Measurements from ENCODE around the gene EXOC3.

EXOC3 gene

DNA sequence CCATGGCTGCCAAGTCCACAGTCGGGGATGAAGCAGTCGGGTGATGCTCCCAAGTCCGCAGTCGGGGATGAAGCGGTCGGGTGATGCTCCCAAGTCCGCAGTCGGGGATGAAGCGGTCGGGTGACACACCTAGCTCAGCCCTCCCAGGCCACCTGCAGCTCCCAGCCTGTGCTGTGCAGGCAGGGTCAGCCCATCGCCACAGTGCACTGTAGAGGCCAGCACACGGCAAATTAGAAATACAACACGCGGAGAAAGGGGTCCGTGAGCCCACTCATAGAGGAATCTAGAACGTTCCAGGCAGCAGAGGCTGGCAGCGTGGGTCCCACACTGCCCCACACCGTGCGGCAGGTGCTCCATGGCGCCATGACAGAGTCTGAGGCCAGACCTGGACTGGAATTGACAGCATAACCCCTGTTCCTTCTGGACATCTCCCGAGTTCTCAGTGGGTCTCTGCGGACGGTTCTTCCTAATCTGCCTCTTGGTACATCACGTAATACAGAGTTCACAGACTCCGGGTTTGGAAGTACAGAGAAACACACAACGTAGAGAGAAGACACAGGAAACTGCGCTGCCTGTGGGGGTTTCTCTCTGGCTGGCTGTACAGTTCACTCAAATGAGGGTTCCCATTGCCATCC is 7.7 kb upstream of the EXOC3 start:
- Histone ChIP-seq H3K27ac (no peak overlapping the region), H3K4me3 (ENCODE audit: low read depth, low read length) (no peak overlapping the region), H3K27me3 (replicated peaks) (no peaks in the 10 kb centered on the region), H3K36me3 (replicated peaks) (no peaks in the 10 kb centered on the region)
- in situ Hi-C loops (cut with HindIII; ENCODE audit: low pct_ligation_motif_present, low sequenced_read_pairs) = no loop called here
- TF ChIP-seq CTCF (IDR thresholded peaks at IDR 0.05; ENCODE audit: low read depth, low read length, missing control alignments) = no peak
- no peak for DNase-seq

DNA sequence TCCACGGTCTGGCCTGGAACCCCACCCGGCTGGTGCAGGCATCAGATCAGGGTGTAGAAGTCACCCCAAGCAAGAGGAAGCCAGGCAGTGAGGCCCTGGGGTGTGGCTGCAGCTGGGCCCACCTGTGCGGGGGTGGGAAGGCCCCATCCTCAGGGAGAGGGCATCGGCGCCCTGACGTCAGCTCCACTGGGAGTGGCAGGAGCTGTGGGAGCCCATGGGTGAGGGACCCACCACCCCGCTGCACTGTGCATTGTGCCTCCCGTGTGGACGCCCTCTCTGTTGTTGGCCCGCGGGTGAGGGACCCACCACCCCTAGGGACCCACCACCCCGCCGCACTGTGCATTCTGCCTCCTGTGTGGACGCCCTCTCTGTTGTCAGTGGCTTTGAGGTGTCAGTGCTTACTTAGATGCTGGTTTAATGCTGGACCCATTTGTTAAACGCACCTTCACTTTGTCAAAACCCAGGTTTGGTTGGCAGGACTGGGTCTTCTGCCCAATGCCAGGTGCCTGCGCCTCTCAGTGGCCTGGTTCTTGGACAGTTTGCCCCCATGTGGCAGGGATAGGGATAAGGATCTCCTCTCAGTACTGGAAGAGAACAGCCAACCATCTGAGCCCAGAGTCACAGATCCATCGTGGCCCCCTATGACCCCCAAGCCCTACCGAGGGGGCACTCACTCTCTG is 6.9 kb upstream of the EXOC3 start:
- Histone ChIP-seq H3K27ac (no peak overlapping the region), H3K27me3 (replicated peaks) (no peaks in the 10 kb centered on the region), H3K36me3 (replicated peaks) (no peaks in the 10 kb centered on the region), H3K4me3 (ENCODE audit: low read depth, low read length) (no peak overlapping the region)
- DNase-seq = no peak
- in situ Hi-C loops (cut with HindIII; ENCODE audit: low pct_ligation_motif_present, low sequenced_read_pairs) = no loop called here
- TF ChIP-seq CTCF (IDR thresholded peaks at IDR 0.05; ENCODE audit: low read depth, low read length, missing control alignments) = peak; percentile 68

- Histone ChIP-seq H3K27me3 (replicated peaks) (no peaks in the 10 kb centered on the region), H3K27ac (no peak overlapping the region), H3K36me3 (replicated peaks) (no peaks in the 10 kb centered on the region), H3K4me3 (ENCODE audit: low read depth, low read length) (no peak overlapping the region)
- DNase-seq = no peak
- in situ Hi-C loops (cut with HindIII; ENCODE audit: low pct_ligation_motif_present, low sequenced_read_pairs) = no loop called here
- no peak for TF ChIP-seq CTCF (IDR thresholded peaks at IDR 0.05; ENCODE audit: low read depth, low read length, missing control alignments)
Measured at GRCh38 chr5:436641-436975, 6.4 kb upstream of the EXOC3 start.

GRCh38 chr5:437281-437771 is 5.7 kb upstream of the EXOC3 start:
- in situ Hi-C loops (cut with HindIII; ENCODE audit: low pct_ligation_motif_present, low sequenced_read_pairs) = no loop called here
- no peak for DNase-seq
- Histone ChIP-seq H3K27me3 (replicated peaks) (no peaks in the 10 kb centered on the region), H3K4me3 (ENCODE audit: low read depth, low read length) (no peak overlapping the region), H3K27ac (no peak overlapping the region), H3K36me3 (replicated peaks) (no peaks in the 10 kb centered on the region)
- no peak for TF ChIP-seq CTCF (IDR thresholded peaks at IDR 0.05; ENCODE audit: low read depth, low read length, missing control alignments)

DNA sequence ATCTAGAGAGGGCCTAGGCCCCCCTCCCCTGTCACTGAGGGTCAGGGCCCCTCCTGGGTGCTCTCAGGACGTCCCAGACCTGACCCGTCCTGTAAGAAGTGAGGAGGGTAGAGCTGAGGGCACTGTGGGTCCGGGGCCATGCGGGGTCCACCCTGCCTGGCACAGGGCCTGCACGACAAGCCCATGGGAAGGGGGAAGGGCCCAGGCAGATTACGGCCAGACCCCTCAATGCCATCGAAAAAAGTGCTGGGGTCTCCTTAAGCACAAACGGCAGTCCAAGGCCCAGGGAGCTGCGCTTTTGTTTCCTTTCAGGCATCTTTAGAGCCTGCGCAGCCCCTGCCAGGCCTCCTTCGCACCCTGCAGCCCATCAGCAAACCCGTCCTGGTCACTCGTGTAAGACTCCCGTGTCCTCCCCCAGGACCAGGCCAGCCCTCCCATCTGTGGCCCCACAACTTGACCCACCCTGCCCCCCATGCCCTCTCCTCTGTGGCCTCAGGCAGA is 4.4 kb upstream of the EXOC3 start:
- DNase-seq = no peak
- TF ChIP-seq CTCF (IDR thresholded peaks at IDR 0.05; ENCODE audit: low read depth, low read length, missing control alignments) = no peak
- Histone ChIP-seq H3K36me3 (replicated peaks) (no peaks in the 10 kb centered on the region), H3K27ac (no peak overlapping the region), H3K4me3 (ENCODE audit: low read depth, low read length) (no peak overlapping the region), H3K27me3 (replicated peaks) (no peaks in the 10 kb centered on the region)
- in situ Hi-C loops (cut with HindIII; ENCODE audit: low pct_ligation_motif_present, low sequenced_read_pairs) = no loop called here
